Heart left ventricle (tissue), 16 donors: ENCODE data around the gene TMEM220. TPM values are rescaled to one million over a fixed set of nuclear protein-coding genes. Genes with fewer than 3 reads are reported as not detected.

Experiments
- ATAC-seq, 4 donors: fragments of 200-7000 bp; cut with Tn5 transposase; one replicate each; pipeline ENCODE4 v1.9.1; 2020 to 2022; ENCODE audit warnings: moderate library complexity in 4 of 4, mild to moderate bottlenecking in 3 of 4, moderate number of reproducible peaks in 1 of 4
- DNase-seq, 5 donors: peaks; one replicate each; pipeline ENCODE4 v3.0.0-alpha.2; 2020
- H3K27ac ChIP-seq, 12 donors: fragments of 200-600 bp; sonication (generic) in 4 of 12; one replicate each; pipeline versions ENCODE4 v1.5.0 to v1.8.0; 2016 to 2022; ENCODE audit warnings: mild to moderate bottlenecking in 2 of 12
- H3K27me3 ChIP-seq, 9 donors: fragments of 200-600 bp; sonication (generic) in 2 of 9; one replicate each; pipeline versions ENCODE4 v1.5.1 to v1.8.0; 2016 to 2022; ENCODE audit warnings: mild to moderate bottlenecking in 3 of 9
- H3K36me3 ChIP-seq, 9 donors: fragments of 200-600 bp; sonication (generic) in 2 of 9; one replicate each; pipeline versions ENCODE4 v1.5.0 to v1.8.0; 2018 to 2022; ENCODE audit warnings: mild to moderate bottlenecking in 2 of 9
- H3K4me1 ChIP-seq, 12 donors: fragments of 200-600 bp; sonication (generic) in 4 of 12; one replicate each; pipeline versions ENCODE4 v1.5.0 to v1.8.0; 2016 to 2022; ENCODE audit warnings: mild to moderate bottlenecking in 3 of 12
- H3K4me3 ChIP-seq, 12 donors: fragments of 200-600 bp; sonication (generic) in 4 of 12; one replicate each; pipeline versions ENCODE4 v1.5.0 to v1.8.0; 2017 to 2022; ENCODE audit warnings: mild to moderate bottlenecking in 9 of 12, moderate library complexity in 4 of 12
- H3K9me3 ChIP-seq, 12 donors: fragments of 200-600 bp; sonication (generic) in 4 of 12; one replicate each; pipeline versions ENCODE4 v1.5.0 to v1.8.0; 2016 to 2022; ENCODE audit warnings: mild to moderate bottlenecking in 1 of 12
- POLR2A ChIP-seq, 2 donors: fragments of 450-650 bp; IDR thresholded peaks; one replicate each; pipeline ENCODE4 v1.6.1; 2017; ENCODE audit warnings: antibody characterized with exemption in 2 of 2, mild to moderate bottlenecking in 2 of 2, moderate library complexity in 2 of 2
- WGBS, 4 donors: extraction: QIAGEN DNeasy Blood & Tissue Kit in 2 of 4; methylation state at CpG; one replicate each; pipeline versions ENCODE4 v1.1.5 to v1.1.7; 2013 to 2018; 5-methylcytosine and 5-hydroxymethylcytosine counted together
- intact Hi-C, 10 donors: fragments of 100-400 bp; cut with DNase I; formaldehyde crosslinking; loops; one replicate each; pipeline versions ENCODE4 v1.11.1 to v1.14.2; 2022
- polyA plus RNA-seq, 2 donors: library from polyadenylated mRNA; stranded (reverse); fragments of 200-250 nt; gene quantifications; one replicate each; pipeline ENCODE4 v1.2.3, GENCODE V29; 2013
- total RNA-seq, 9 donors: library from RNA; depleted of rRNA in 2 of 9; stranded (reverse); fragments of >200 nt in 2 of 9; fragmentation: NEBNext Ultra II Directional in 3 of 9; extraction: Animal tissue kit (Norgen Biotek cat#: 25700) in 3 of 9; gene quantifications; one replicate each; pipeline versions ENCODE4 v1.1.0 to v1.2.4, GENCODE V29; 2016 to 2023
- TF ChIP-seq, protein P1 (sequence below), 12 donors: fragments of 200-600 bp; sonication (generic) in 4 of 12; IDR thresholded peaks; one replicate each; pipeline versions ENCODE4 v1.5.0 to v1.8.0; 2018 to 2022; ENCODE audit warnings: antibody characterized with exemption in 12 of 12, mild to moderate bottlenecking in 5 of 12
- donor health status: ischemic (EF 13 %, LVEDD 7.1; RV severe dilation, severe dysfunction).
- donor health status: healthy with polysubstance abuse.
- donor health status: DM: no; HTN: yes; CAD: no.
- donor health status: DM: no; HTN: no; CAD: no.
- donor health status: ischemic (EF 25% LVEDD 6.9; RV normal size, moderate dysfunction).
- donor health status: ischemic (EF 25% LVEDD 5.7; RV mildly dilated, moderate dysfunction).
- donor health status: healthy.
- donor health status: DM: yes; HTN: yes; CAD: no.
- donor health status: ischemic (EF 35%, LVEDD 5.7; RV mildly dilated, moderate dysfunction).
- donor health status: nonischemic (EF 11% LVEDD 7.7; RV severe dilation, severe dysfunction).
- donor health status: DM: yes; HTN: yes; CAD: no.
- donor health status: PGD.
- donor health status: ischemic (EF 29% LVEDD 5.4; RV normal size, mild dysfunction).
- donor health status: nonischemic (EF 23%, LVEDD 6.1; RV moderate dilation, normal function).

TMEM220 gene
- total and polyA plus RNA-seq, 11 donors, result 3.2 to 13.9 (median 6.3) TPM

DNA sequence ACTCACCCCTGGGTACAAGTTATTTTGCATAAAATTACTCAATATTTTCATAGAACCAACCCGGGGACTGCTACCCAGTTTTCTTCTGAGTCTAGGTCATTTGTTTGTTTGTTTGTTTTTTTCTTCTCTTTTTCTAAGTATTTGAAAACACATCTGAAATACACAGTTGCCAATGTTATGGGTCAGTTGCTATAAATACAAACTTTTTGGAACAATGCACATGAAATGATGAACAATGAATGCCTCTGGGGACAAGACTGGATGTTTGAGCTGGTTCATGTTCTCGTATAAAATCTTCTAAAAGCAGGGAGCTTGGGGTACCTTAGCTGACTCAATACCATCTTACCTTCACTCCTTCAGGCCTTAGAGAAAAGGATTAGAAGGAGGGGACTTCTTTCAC lies 43.6 kb upstream of the TMEM220 start:
- no peak for DNase-seq
- WGBS, 4 donors, result 56 to 66% (median 64%) methylated on average over 2 of the region's 2 CpGs
- Histone ChIP-seq H3K4me1 (no peaks in the 10 kb centered on the region), H3K36me3 (no peaks in the 10 kb centered on the region), H3K27me3 (no peaks in the 10 kb centered on the region), H3K27ac (no peak overlapping the region), H3K9me3 (peaks cover 0 to 18% (median 6%) of the 10 kb centered on the region in 12 donors), H3K4me3 (no peak overlapping the region)
- no peak for TF ChIP-seq POLR2A (IDR thresholded peaks at IDR 0.05)
- TF ChIP-seq, protein P1, sequence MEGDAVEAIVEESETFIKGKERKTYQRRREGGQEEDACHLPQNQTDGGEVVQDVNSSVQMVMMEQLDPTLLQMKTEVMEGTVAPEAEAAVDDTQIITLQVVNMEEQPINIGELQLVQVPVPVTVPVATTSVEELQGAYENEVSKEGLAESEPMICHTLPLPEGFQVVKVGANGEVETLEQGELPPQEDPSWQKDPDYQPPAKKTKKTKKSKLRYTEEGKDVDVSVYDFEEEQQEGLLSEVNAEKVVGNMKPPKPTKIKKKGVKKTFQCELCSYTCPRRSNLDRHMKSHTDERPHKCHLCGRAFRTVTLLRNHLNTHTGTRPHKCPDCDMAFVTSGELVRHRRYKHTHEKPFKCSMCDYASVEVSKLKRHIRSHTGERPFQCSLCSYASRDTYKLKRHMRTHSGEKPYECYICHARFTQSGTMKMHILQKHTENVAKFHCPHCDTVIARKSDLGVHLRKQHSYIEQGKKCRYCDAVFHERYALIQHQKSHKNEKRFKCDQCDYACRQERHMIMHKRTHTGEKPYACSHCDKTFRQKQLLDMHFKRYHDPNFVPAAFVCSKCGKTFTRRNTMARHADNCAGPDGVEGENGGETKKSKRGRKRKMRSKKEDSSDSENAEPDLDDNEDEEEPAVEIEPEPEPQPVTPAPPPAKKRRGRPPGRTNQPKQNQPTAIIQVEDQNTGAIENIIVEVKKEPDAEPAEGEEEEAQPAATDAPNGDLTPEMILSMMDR (IDR thresholded peaks at IDR 0.05), result no peak
- intact Hi-C loops, result no loop called here
- no peak for ATAC-seq

DNA sequence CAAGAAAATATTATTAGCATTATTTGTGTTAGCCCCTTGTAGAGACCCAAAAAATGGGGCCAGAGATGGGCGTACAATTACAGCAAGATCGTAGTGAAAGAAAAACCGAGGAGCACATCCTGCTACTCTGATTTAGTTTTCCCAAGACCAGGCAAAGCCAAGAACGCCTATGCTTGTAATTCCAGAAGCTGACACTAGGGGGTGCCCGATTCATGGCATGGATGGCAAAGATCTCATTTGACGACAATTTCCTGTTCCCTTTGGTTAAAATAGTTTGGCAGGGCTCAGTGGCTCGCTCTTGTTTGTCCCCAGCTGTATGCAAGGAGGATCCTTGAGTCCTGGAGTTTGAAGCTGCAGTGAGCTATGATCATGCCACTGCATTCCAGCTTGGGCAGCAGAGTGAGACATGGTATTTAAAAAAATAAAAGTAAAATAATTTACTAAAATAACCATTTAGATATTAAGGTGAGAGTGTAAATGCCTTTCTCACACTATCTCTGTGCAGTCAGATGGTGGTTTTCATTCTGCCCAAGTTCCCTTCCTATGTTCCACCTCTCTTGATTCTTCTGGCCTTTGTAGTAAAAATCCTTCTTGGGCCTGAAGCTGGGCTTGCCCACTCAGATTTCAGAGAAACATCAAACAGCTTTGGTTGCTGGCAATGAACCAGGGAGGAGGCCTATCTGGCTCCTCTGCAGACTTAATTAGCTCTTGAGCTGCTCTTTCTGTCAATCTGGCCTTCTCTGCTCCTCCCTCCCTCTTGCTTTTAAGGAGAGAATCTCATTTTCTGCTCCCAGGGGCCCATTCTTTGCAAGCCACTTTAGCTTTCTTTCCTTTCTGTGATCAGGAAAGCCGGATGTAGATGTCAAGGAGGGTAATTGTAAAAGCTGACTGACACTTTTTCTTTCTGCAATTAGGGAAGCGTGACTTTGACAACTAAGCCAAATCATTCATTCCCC lies 42.9 kb upstream of the TMEM220 start:
- WGBS, 4 donors, result 36 to 39% (median 37%) methylated on average over 9 of the region's 9 CpGs
- ATAC-seq (no peak), DNase-seq (no peak)
- Histone ChIP-seq H3K27me3 (no peaks in the 10 kb centered on the region), H3K9me3 (peaks cover 0 to 19% (median 6%) of the 10 kb centered on the region in 12 donors), H3K4me3 (no peak overlapping the region), H3K4me1 (no peaks in the 10 kb centered on the region), H3K27ac (no peak overlapping the region), H3K36me3 (no peaks in the 10 kb centered on the region)
- intact Hi-C loops, result no loop called here
- TF ChIP-seq, protein P1 (IDR thresholded peaks at IDR 0.05), result peak; percentile 14 to 62 (median 46)
- TF ChIP-seq POLR2A (IDR thresholded peaks at IDR 0.05), result no peak

DNA sequence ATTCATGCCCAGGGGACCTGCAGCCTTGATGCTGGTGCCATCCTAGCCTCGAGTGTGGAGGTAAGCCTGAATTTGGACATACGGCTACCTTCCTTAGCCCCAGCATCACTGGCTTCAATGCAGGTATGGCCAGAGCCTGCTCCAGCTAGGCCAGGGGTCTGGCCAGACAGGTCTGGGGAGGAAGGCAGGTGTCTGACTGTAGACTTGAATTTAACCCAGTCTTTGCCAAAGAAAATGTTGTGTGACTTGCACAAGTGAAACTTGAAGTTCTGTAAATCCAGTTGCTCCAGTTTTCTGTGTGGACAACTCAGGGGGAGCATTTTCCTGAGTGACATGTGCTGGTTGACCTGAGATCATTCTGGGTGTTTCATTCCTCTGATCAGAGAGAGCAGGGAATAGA lies 41.3 kb upstream of the TMEM220 start:
- Histone ChIP-seq H3K27ac (no peak overlapping the region), H3K36me3 (no peaks in the 10 kb centered on the region), H3K4me1 (no peaks in the 10 kb centered on the region), H3K27me3 (no peaks in the 10 kb centered on the region), H3K4me3 (no peak overlapping the region), H3K9me3 (peaks cover 0 to 19% (median 6%) of the 10 kb centered on the region in 12 donors)
- intact Hi-C loops, result no loop called here
- DNase-seq (no peak), ATAC-seq (no peak)
- whole genome bisulfite sequencing, 4 donors, result 84 to 92% (median 87%) methylated on average over 2 of the region's 2 CpGs
- TF ChIP-seq, protein P1 (IDR thresholded peaks at IDR 0.05), result no peak
- no peak for TF ChIP-seq POLR2A (IDR thresholded peaks at IDR 0.05)

DNA sequence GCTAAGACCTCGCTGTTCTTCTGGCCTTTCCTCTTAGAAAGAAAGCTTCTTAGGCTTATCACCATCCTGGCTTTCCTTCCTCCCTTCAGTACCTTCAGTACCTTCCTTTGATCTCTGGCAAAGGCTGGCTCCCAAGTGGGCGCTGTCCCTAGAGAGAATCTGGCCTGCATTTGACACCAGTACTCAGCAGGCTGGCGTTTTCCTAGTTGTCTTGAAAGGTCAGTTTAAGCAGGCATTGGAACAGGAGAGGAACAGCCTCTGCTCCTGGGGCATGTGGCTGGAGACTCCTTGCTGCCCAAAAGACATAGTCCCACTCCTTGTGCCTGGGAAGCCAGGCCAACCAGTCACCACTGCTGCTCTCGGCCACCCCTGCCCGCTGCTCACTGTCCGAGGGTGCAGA lies 40.0 kb upstream of the TMEM220 start:
- WGBS, 4 donors, result 71 to 89% (median 75%) methylated on average over 6 of the region's 6 CpGs
- no peak for TF ChIP-seq POLR2A (IDR thresholded peaks at IDR 0.05)
- TF ChIP-seq, protein P1 (IDR thresholded peaks at IDR 0.05), result no peak
- H3K36me3 ChIP-seq, result no peaks in the 10 kb centered on the region
- DNase-seq (no peak), ATAC-seq (no peak)
- intact Hi-C loops, result no loop called here
- H3K4me1 ChIP-seq, result no peaks in the 10 kb centered on the region
- H3K27me3 ChIP-seq, result no peaks in the 10 kb centered on the region
- H3K9me3 ChIP-seq, result peaks cover 0 to 19% (median 6%) of the 10 kb centered on the region in 12 donors
- H3K4me3 ChIP-seq, result no peak overlapping the region
- no peak overlapping the region for H3K27ac ChIP-seq
